Osteoblast (primary cell): Measurements from ENCODE around the gene AGFG1. TPM values are rescaled to one million over a fixed set of nuclear protein-coding genes. Genes with fewer than 3 reads are reported as not detected.
"Not testable (repeated sequence)": the region's sequence is repeated elsewhere in the genome, so short reads cannot be mapped to it uniquely, and the experiment has no call there.

Experiments
- DNase-seq: peaks from one replicate; pipeline ENCODE4 v3.0.0; 2011; ENCODE audit warnings: low spot score, mixed read lengths; ENCODE audit not compliant: insufficient read length; ENCODE audit errors: missing footprints
- H2AFZ ChIP-seq: 2 replicates; pipeline ENCODE4 v1.6.0; 2011; ENCODE audit warnings: mild to moderate bottlenecking, low read length
- H3K27ac ChIP-seq: 2 replicates; pipeline ENCODE4 v1.5.1; 2011; ENCODE audit warnings: mild to moderate bottlenecking, low read depth, low read length, moderate library complexity
- H3K27me3 ChIP-seq: 2 replicates; pipeline ENCODE4 v1.6.0; 2012; ENCODE audit warnings: mild to moderate bottlenecking, control low read depth, inconsistent platforms, low read length, moderate library complexity; ENCODE audit not compliant: insufficient read depth
- H3K36me3 ChIP-seq: 2 replicates; pipeline ENCODE4 v1.5.1; 2011; ENCODE audit warnings: mild to moderate bottlenecking, low read length, control low read depth, moderate library complexity; ENCODE audit not compliant: insufficient read depth
- H3K4me1 ChIP-seq: 2 replicates; pipeline ENCODE4 v1.5.1; 2011; ENCODE audit warnings: mild to moderate bottlenecking, low read length, control low read depth, moderate library complexity; ENCODE audit not compliant: insufficient read depth
- H3K4me2 ChIP-seq: 2 replicates; pipeline ENCODE4 v1.6.0; 2011; ENCODE audit warnings: mild to moderate bottlenecking, low read length; ENCODE audit not compliant: insufficient read depth
- H3K4me3 ChIP-seq: fragments of 200-600 bp; sonication (generic); 3 replicates; pipeline ENCODE4 v1.5.1; 2012; ENCODE audit warnings: mild to moderate bottlenecking, low read length, inconsistent platforms; ENCODE audit not compliant: insufficient read depth
- H3K79me2 ChIP-seq: 2 replicates; pipeline ENCODE4 v1.6.0; 2012; ENCODE audit warnings: mild to moderate bottlenecking, low read length, control low read depth, inconsistent platforms; ENCODE audit not compliant: insufficient read depth
- H3K9me3 ChIP-seq: 2 replicates; pipeline ENCODE4 v1.5.1; 2011; ENCODE audit warnings: low read depth, low read length, control low read depth
- H4K20me1 ChIP-seq: 2 replicates; pipeline ENCODE4 v1.6.0; 2012; ENCODE audit warnings: mild to moderate bottlenecking, low read length, control low read depth; ENCODE audit not compliant: insufficient read depth
- CTCF ChIP-seq: IDR thresholded peaks from 2 replicates; pipeline ENCODE4 v1.5.1; 2011; ENCODE audit warnings: mild to moderate bottlenecking, low read depth, low read length, moderate library complexity; ENCODE audit errors: extremely low read depth
- total RNA-seq: library from RNA; depleted of rRNA; stranded (reverse); fragments of >200 nt; gene quantifications from 2 replicates; pipeline ENCODE4 v1.2.3, GENCODE V29; 2012

Gene AGFG1
- total RNA-seq, 1 donor = 48.5 TPM

- Histone ChIP-seq H3K79me2 (no peaks in the 10 kb centered on the region), H3K27me3 (peaks cover 2% of the 10 kb centered on the region), H4K20me1 (no peaks in the 10 kb centered on the region), H3K4me3 (no peak overlapping the region), H3K9me3 (no peaks in the 10 kb centered on the region), H3K4me2 (no peak overlapping the region), H3K4me1 (no peaks in the 10 kb centered on the region), H2AFZ (no peak overlapping the region), H3K27ac (no peak overlapping the region), H3K36me3 (no peaks in the 10 kb centered on the region)
- TF ChIP-seq CTCF = no peak
- no peak for DNase-seq
Observed at GRCh38 chr2:227597998-227598397, 126.0 kb downstream of the AGFG1 start.

DNA sequence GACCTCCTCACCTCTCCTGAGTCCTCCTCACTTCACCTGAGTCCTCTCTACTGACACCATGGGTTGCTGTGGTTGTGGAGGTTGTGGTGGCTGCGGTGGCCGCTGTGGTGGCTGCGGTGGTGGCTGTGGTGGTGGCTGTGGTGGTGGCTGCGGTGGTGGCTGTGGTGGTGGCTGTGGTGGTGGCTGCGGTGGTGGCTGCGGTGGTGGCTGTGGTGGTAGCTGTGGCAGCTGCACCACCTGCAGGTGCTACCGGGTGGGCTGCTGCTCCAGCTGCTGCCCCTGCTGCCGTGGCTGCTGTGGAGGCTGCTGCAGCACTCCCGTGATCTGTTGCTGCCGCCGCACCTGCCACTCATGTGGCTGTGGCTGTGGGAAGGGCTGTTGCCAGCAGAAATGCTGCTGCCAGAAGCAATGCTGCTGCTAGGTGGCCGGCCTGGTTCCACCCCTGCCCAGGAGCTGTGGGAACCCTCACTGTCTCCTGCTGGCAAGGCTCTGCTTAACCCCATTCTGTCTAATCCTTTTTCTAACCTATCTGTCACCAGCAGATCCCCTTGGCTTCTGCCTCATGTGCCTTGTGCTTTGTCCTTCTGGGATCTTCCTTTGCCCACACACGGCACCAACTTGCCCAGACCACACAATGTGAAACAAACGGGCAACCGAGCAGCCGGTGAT is 127.0 kb downstream of the AGFG1 start, which contains the start of gene SCYGR2:
TSS of gene SCYGR2 (plus strand) at position 59 of the 669 bp plus-strand sequence. CDS start at position 59, 0 bp downstream.
- not testable (repeated sequence) for DNase-seq, H2AFZ ChIP-seq, H3K9me3 ChIP-seq, H3K4me3 ChIP-seq, H3K4me1 ChIP-seq, H4K20me1 ChIP-seq, H3K79me2 ChIP-seq, H3K4me2 ChIP-seq, H3K27ac ChIP-seq, H3K36me3 ChIP-seq, H3K27me3 ChIP-seq

- Histone ChIP-seq H3K27ac (no peak overlapping the region), H3K4me3 (no peak overlapping the region), H3K36me3 (no peaks in the 10 kb centered on the region), H3K4me2 (no peak overlapping the region), H2AFZ (no peak overlapping the region), H3K79me2 (no peaks in the 10 kb centered on the region), H3K9me3 (no peaks in the 10 kb centered on the region), H3K27me3 (peaks cover 2% of the 10 kb centered on the region), H4K20me1 (no peaks in the 10 kb centered on the region), H3K4me1 (no peaks in the 10 kb centered on the region)
- DNase-seq = no peak
- no peak for TF ChIP-seq CTCF
Observed at GRCh38 chr2:227602358-227602757, 130.4 kb downstream of the AGFG1 start.

DNA sequence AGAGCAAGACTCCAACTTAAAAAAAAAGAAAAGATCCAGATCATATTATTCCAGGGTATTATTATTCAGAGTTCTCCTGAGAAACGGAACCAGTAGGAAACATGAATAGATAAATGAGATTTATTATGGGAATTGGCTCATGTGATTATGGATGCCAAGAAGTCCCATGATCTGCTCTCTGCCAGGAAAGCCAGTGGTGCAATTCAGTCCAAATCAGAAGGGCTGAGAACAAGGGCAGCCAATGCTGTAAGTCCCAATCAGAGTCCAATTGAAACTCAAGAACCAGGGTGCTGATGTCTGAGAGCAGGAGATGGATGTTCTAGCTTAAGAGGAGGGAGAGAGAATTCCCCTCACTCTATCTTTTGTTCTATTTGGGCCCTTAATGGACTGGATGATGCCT is 134.5 kb downstream of the AGFG1 start:
- no peaks in the 10 kb centered on the region for H4K20me1 ChIP-seq
- no peaks in the 10 kb centered on the region for H3K79me2 ChIP-seq
- no peak overlapping the region for H3K4me3 ChIP-seq
- no peaks in the 10 kb centered on the region for H3K9me3 ChIP-seq
- H3K27ac ChIP-seq = no peak overlapping the region
- no peak for DNase-seq
- H2AFZ ChIP-seq = no peak overlapping the region
- TF ChIP-seq CTCF = no peak
- no peaks in the 10 kb centered on the region for H3K36me3 ChIP-seq
- H3K4me1 ChIP-seq = no peaks in the 10 kb centered on the region
- no peaks in the 10 kb centered on the region for H3K27me3 ChIP-seq
- no peak overlapping the region for H3K4me2 ChIP-seq
